ENCODE measurements around the gene PRR5L.
A peak's percentile ranks its signal among the peaks of the same experiment; 100 is the strongest.

Gene PRR5L

GRCh38 chr11:36407356-36407755 lies 111.3 kb downstream of the PRR5L start:
- DNase-seq, result no peak

DNA sequence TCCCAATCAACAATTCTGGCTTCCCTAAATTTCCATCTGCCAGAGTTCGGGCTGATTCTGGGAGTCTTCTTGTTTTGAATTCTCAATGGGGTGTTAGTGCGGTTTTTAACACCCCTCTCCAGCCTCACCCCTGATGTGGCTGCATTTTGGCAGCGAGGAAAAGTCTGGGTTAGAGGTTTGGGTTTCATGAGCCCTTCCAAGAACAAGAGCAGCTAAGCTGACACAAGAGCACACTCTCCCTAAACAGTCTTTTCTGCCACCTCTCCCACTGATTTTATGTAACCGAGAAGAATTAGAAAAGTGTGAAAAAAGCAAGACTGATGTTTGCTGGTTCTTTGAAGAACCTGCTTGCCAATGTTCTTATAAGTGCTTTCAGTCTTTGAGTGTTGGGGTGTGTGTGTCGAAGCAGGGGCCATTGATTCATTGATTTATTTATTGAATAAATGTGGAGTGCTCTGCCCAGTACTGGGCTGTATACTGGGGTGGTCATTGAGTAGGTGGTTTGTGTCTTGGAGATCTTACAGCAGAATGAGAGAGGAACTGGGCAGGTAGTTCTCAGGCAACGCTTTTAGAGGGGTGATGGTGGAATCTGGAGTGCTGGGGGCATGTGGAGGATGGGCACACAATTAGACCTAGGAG lies 112.5 kb downstream of the PRR5L start:
- no peak for DNase-seq

DNA sequence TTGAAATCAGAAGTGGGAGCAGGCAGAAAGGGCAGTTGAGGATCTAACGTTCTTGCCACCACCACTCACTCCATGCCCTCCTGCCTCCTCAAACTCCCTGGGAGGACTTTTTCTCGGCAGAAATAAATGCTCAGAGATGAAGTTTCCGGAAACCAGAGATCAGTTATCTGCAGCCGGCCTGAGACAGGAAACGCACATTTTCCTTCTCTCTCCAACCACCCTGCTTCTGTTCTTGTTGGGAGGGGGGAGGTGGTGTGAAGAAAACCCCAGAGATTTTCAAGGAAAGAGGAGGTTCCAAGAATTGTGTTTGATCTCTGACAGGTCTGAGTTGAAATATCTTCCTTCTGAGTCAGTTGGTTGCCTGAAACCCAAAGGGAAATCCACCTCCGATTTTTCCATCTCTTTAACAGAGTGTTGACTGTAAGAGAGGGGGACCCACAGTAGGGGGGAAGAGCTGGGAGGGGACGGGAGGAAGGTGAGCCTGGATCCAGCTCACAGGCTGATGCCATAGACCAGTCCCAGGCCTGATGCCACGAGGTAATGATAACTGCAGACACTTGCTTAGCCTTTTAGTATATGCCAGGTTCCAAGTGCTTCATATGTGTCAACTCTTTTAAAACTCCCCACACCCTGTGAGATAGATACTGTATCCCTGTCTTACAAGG lies 113.2 kb downstream of the PRR5L start:
- no peak for DNase-seq

DNA sequence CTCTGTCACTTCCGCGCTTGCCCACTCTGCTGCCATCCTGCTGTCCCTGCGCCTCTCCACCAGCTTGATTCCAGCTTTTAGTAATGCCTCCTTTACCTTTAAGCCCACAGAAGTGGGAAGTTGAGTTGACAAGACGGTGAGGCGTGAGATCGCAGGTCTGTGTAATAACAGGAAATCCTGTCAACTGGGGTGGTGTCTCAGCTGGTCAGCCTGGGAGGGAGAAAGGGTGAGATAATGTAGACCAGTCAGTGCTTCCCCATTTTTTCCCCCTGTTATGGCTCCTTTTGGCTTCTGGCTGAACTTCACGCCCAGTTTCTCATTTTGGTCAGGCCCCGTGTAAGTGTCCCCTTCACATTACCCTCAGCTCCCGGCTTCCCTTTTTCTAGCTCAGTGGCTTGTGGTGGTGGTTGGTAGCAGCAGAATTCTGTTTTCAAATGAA lies 115.1 kb downstream of the PRR5L start:
- peak; percentile 34 for DNase-seq

- no peak for DNase-seq
Observed at GRCh38 chr11:36412781-36413383, 116.8 kb downstream of the PRR5L start.

GRCh38 chr11:36417154-36417553 lies 121.1 kb downstream of the PRR5L start:
- DNase-seq, result no peak

DNA sequence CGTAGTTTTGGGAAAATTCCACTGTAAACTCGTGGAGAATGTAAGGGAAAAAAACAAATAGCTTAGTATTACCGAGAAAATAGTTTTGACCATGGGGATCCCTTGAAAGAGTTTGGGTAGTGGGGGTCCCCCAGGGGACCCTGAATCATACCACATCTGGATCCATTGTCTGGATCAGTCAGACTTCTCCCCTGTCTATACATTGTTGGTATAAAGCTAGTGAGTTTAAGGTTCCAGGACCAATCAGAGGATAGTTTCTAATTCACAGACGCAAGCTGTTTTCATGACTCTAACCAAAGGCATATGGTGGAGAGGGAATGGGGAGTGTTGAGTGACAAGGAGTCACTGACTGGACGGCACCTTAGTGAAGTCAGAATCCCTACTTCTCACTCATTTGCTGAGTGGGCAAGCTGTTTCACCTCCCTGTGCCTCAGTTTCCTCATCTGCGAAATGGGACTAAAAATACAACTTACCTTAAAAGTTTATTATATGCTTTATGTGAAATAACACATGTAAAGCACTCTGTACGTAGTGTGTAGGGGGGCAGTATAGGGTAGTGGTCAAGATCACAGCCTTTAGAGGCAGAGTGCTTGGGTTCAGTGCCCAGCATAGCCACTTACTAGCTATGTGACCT lies 123.8 kb downstream of the PRR5L start:
- no peak for DNase-seq

DNA sequence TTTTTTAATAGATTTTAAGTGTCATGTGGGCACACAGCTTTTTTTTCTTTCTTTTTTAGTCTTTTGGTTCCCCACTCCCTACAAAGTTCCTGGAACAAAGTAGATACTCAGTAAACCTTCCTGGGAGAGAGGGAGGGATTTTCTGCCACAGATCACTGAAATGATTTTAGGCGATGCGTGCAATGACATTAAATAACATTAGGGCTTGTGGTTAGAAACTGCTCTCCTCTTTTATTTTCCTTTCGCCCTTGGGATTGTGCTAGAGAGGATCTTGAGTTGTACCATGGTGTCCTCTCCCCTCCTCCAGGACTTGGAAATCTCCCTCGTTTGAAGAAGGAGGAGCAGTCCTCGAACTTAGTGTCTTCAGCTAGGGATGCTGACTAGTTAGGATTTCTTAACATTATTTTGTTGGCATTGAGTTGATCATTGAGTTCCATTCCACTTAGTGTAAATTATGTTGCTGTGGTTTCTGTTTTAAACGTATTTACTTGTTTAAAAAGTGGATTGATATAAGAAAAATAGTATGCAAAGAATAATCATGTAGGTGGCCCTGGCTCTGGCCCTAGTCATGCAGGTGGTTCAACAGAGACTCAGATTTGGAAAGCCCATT lies 125.6 kb downstream of the PRR5L start:
- no peak for DNase-seq

DNA sequence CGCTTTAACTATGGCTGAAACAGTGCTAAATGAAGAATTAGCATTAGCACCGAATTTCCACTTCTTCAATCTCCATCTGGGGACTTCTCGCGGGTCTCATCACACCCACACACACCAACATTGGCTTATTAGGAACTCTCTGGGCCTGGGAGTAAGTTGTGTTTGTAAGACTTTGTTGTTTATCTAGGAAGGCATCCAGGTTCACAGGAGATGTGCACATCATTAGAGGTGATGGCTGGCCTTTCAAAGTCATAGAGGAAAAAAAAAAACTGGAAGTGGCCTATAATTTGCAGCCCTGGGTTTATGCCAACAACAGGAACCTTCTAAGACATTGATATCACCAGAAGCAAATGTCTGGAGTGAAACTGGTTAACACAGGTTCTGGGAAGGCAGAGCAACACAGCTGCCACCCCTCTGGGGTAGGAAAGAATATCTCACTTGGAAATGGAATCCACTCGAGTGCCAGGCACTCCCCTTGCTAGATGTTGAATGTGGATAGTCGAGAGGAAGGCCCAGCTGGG lies 129.5 kb downstream of the PRR5L start:
- DNase-seq, result no peak

DNA sequence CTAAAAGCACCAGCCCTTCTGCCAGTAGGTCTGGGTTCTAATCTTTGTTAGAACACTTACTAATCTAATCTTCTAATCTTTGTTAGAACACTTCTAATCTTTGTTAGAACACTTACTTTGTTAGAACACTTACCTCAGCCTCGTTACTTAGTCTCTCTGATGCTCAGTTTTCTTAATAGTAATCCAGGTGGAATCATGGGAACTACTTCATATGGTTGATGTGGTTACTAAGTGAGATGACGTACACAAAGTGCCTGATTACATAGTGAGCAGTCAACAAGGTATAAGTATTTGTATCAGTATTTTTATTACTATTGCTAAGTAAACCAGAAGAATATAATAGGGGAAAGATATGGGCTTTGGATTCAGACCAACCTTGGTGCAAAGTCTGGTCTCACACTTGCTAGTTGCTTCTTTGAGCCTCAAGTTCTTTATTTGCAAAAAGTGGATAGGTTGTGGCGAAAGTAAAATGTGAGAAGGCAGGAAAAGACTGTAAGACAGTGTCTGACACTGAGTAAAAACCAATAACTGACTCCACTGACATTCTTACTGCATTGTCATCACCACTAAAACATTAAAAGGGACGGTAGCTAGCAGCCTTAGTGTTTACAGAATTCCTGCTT lies 130.2 kb downstream of the PRR5L start:
- no peak for DNase-seq

GRCh38 chr11:36427079-36427478 lies 131.0 kb downstream of the PRR5L start:
- DNase-seq, result no peak

DNA sequence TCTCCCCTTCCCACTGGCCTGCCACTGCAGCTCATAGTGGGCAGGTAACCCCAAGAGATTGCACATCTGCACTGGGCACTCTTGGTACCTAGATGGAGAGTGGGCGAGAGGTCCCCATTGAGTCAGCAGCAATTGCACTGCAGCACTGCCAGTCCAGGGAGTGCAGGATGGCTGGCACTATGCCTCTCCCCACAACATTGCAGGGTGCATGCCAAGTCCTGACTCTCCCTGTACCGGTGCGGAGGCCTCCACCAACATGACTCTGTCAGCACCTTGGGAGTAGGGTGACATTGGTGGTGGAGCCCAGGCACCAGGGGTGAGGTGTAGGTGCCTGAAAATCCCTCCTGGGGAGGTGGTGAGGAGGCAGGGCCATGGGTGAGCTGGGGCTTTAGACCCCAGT lies 131.8 kb downstream of the PRR5L start:
- DNase-seq, result no peak

DNA sequence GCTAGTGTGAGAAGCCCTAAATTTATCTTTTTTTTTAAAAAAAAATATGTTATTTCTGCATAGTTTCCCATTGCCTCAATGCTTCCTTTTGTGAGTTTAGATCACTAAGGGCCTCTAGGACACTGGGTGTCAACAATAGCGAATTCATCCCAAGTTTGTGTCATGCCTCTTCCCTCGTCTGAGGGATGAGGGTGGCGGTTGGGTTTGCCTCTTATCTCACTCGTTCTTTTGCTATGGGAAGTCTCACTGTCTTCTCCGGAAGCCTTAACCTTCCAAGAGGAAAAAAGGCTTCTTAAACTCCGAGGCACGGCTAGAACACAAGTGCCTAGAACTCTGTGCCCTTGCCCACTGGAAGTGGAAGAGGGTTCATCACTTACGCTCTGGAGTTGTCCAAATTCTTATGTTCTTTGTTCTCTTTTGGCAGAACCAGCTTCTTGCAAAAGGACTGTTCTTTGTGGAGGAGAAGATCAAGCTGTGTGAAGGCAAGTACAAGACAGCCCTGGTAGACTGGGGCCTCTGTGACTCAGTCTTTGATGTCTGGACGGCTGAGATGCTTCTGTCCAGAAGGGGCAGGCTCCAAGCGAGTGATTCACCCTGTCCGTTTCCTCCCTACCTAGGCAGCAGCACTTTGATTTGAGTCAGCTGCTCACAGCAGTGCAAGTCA lies 135.5 kb downstream of the PRR5L start:
- DNase-seq, result no peak

- no peak for DNase-seq
Observed at GRCh38 chr11:36432093-36432469, 136.0 kb downstream of the PRR5L start.

DNA sequence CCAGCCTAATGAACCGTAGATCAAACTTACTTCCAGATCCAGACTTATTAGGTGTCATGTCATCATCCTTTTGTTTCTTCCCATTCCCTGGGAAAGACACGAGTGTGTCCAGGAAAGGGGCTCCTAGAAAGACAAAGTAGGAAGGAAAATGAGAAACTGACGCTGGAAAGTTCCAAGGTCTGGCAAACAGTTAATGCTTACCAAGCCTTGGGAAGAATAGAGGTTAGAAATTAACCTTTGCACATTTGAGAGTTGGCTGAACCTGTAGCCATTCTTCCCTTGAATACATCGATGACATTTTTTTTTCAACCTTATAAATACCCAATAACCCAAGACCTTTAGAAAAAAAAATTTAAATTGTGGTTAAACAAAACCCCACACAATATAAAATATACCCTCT lies 136.7 kb downstream of the PRR5L start:
- no peak for DNase-seq

DNA sequence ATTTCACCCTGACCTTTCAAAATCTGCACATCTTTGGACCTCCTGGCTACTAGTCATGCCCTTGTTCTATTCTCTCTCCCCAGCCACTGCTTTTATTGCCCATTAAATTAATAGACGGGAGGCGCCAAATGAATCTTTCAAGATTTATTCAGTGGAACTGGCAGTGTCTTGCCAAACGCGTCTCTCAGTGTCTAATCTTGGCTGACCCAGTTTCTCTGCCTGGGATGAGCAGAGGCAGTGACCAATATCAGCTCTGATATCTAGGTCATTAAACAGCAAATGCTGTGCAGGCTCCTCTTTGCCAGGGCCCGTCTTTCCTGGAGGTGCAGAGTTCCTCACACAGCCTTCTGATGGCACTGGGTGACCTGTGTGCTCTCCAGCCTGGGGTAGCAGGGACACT lies 140.0 kb downstream of the PRR5L start:
- DNase-seq, result no peak

DNA sequence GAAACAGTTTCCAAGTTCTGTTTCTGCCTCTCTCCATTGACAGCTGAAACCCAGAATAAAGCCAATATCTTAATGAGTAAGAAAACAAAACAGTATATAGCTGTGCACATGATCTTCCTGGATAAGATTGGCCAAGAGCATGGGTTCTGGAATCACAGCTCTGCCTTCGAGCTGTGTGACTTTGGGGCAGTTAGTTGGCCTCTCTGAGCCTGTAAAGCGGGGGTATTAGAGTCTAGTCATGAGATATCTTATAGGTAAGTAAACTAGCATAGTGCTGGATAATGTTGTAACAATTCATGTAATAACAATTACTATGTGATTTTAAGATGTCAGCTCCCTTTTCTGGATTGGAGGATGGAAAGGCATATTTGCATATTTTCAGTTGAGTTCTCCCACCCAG lies 140.5 kb downstream of the PRR5L start:
- DNase-seq, result no peak

DNA sequence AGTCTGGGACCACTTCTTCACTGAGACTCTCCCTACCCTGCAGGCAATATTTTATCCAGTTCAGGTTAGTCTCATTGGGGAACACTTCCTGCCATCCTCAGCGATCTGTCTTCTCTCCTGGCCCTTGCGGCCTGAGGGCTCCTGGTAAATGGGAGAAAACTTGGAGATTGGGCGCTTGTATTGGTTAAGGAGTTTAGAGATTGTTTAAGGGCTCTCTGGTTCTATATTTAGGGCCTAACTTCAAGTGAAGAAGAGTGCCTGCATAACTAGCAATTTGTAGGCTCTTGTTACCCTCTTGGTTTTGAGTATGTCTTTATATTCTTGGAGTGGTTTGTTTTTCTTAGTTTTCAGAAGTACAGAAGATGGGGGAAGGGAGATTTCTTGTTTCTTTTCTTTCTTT lies 141.3 kb downstream of the PRR5L start:
- no peak for DNase-seq

- no peak for DNase-seq
Observed at GRCh38 chr11:36438126-36438525, 142.0 kb downstream of the PRR5L start.

GRCh38 chr11:36441610-36442208 lies 145.6 kb downstream of the PRR5L start:
- DNase-seq, result no peak

DNA sequence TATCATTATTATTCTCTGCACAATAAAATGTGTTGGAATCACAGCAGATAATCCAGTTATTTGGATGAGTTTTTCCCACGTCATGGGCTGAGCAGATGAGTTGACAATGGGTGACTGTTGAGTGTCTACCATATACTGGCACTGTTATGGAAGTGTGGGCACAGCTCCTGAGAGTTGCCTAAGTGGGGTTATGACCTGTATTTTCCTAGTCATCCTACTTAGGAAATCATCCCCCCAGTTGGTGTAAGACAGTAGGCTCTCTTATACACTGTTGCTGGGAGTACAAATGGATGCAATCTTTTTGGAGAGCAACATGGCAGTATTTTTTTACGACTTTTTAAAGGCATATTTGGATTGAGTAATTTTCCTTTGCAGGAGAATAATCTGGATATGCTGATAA lies 147.6 kb downstream of the PRR5L start:
- DNase-seq, result no peak

DNA sequence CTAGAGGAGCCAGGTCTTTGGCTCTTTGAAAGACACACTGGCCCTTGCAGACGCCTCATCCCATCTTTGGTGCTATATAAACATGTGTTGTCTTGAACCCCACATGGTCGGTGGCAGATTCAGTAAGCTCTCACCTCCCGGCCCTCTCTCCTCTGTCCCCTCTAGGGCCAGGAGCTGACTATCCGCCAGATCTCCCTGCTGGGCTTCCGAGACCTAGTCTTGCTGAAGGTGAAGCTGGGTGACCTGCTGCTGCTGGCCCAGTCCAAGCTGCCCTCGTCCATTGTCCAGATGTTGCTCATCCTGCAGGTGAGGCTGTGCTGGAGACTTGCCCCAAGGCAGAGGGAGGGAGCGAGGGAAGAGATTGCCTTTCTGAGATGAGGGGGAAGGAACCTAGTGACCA lies 150.0 kb downstream of the PRR5L start:
- no peak for DNase-seq
